ENCODE data around the gene CAMK2A. TPM values are rescaled to one million over a fixed set of nuclear protein-coding genes. Genes with fewer than 3 reads are reported as not detected.

CAMK2A gene
- total and polyA plus RNA-seq, 3 donors from 2014 or later, result 0.24 to 0.70 (median 0.25) TPM

DNA sequence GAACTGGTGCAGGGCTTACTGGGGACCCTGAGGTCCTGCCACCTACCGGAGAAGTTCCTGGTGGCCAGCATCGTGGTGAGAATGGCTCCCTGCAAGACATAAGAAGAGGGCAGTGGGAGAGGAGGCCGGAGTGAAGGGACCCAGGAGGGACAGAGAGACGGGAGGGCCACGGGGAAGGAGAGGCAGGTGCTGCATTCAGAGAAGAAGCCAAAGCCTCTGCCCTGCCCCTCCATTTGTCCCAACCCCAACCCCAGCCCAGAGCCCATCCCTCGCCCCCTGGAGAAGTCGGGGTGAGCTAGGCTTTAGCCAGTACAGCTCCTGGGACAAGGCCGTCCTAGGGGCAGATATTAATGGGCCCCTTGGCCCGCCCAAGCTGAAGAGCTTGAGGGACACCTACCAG is 41.8 kb downstream of the CAMK2A start:
- H3K4me1 ChIP-seq, result peaks cover 5% of the 10 kb centered on the region
- no peaks in the 10 kb centered on the region for H3K36me3 ChIP-seq (ENCODE audit: low read depth, missing control alignments)
- intact Hi-C loops (cut with DNase I; ENCODE audit: low total_unique reads), result no loop called here
- TF ChIP-seq, protein P1, sequence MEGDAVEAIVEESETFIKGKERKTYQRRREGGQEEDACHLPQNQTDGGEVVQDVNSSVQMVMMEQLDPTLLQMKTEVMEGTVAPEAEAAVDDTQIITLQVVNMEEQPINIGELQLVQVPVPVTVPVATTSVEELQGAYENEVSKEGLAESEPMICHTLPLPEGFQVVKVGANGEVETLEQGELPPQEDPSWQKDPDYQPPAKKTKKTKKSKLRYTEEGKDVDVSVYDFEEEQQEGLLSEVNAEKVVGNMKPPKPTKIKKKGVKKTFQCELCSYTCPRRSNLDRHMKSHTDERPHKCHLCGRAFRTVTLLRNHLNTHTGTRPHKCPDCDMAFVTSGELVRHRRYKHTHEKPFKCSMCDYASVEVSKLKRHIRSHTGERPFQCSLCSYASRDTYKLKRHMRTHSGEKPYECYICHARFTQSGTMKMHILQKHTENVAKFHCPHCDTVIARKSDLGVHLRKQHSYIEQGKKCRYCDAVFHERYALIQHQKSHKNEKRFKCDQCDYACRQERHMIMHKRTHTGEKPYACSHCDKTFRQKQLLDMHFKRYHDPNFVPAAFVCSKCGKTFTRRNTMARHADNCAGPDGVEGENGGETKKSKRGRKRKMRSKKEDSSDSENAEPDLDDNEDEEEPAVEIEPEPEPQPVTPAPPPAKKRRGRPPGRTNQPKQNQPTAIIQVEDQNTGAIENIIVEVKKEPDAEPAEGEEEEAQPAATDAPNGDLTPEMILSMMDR (IDR thresholded peaks at IDR 0.05), result no peak
- TF ChIP-seq POLR2A (IDR thresholded peaks at IDR 0.05), result no peak
- WGBS, 2 donors, result 93 to 95% methylated on average over 8 to 9 of the region's 9 CpGs
- H3K9me3 ChIP-seq, result no peaks in the 10 kb centered on the region
- H3K27me3 ChIP-seq, result no peaks in the 10 kb centered on the region
- H3K27ac ChIP-seq, result no peak overlapping the region
- no peak overlapping the region for H3K4me3 ChIP-seq
- no peak for DNase-seq

DNA sequence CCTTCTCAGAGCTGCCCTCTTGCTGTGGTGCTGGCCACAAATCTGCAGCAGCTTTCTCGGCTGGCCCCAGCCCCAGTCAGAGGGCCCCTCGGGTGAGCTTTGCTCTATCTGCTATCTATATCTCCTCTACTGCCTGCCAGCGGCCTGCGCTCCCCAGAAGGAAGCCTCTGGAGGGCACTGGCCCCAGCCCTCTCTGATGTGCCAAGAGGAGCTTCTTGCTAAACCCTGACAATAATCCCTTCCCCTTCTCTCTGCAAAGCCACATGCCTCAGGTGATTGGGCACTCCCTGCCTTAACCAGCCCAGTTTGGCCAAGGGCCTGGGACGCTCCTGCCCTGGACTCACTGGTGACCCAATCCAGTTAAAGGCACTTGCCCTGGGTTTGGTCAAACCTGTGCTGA is 42.7 kb downstream of the CAMK2A start:
- H3K36me3 ChIP-seq (ENCODE audit: low read depth, missing control alignments), result no peaks in the 10 kb centered on the region

DNA sequence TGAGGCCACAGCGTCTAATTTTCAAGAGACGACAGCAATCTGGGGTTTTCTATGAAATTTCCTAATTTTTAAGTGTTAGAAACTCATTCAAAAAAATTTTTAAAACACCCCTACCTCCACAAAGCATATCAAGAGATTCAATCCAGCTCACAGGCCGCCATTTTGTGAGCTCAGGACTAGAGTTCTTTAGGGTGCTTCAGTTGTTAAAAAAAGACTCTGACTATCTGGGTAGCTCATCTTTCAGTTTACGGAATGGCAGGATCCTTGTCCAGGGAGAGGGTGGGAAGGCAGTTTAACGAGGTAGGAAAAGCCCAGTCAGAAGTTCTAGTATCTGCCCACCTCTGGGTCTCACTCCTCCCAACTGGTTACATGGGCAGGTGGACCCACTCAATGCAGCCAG is 43.1 kb downstream of the CAMK2A start:
- H3K4me3 ChIP-seq, result no peak overlapping the region
- H3K27me3 ChIP-seq, result no peaks in the 10 kb centered on the region
- TF ChIP-seq, protein P1 (IDR thresholded peaks at IDR 0.05), result no peak
- whole genome bisulfite sequencing, 2 donors, result 92 to 98% methylated on average over 5 of the region's 5 CpGs
- intact Hi-C loops (cut with DNase I; ENCODE audit: low total_unique reads), result no loop called here
- H3K36me3 ChIP-seq (ENCODE audit: low read depth, missing control alignments), result no peaks in the 10 kb centered on the region
- H3K9me3 ChIP-seq, result no peaks in the 10 kb centered on the region
- H3K4me1 ChIP-seq, result peaks cover 5% of the 10 kb centered on the region
- no peak overlapping the region for H3K27ac ChIP-seq
- no peak for DNase-seq

More for the DNA sequence above, 42.7 kb downstream of the CAMK2A start:
- Histone ChIP-seq H3K27me3 (no peaks in the 10 kb centered on the region), H3K4me1 (peaks cover 5% of the 10 kb centered on the region), H3K9me3 (no peaks in the 10 kb centered on the region), H3K27ac (no peak overlapping the region), H3K4me3 (no peak overlapping the region)
- 78 to 83% methylated on average over 4 to 5 of the region's 5 CpGs for WGBS, 2 donors
- DNase-seq, result no peak
- TF ChIP-seq, protein P1 (IDR thresholded peaks at IDR 0.05), result no peak
- no peak for TF ChIP-seq POLR2A (IDR thresholded peaks at IDR 0.05)
- intact Hi-C loops (cut with DNase I; ENCODE audit: low total_unique reads), result no loop called here

DNA sequence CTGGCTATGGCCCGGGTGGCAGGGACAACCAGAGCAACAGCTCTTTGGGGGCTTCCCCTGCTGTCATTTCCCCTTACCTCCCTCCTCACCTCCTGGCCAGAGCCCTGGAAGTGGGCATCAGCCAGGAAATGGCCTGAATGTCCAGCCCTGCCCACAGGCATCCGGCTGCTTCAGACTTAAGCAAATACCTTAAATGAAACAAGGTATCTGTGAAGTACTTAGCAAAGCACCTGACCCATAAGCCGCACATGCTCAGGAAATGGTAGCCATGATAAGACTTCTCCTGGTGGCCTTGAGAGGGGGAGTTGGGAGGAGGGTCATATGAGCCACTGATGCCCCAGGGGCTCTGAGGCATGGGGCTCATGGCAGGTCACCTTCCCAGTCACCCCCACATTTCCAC is 43.8 kb downstream of the CAMK2A start:
- intact Hi-C loops (cut with DNase I; ENCODE audit: low total_unique reads), result no loop called here
- no peaks in the 10 kb centered on the region for H3K9me3 ChIP-seq

More for the DNA sequence above, 43.8 kb downstream of the CAMK2A start:
- Histone ChIP-seq H3K4me3 (no peak overlapping the region), H3K36me3 (ENCODE audit: low read depth, missing control alignments) (no peaks in the 10 kb centered on the region), H3K27me3 (no peaks in the 10 kb centered on the region), H3K4me1 (peaks cover 5% of the 10 kb centered on the region), H3K27ac (no peak overlapping the region)
- DNase-seq, result no peak
- WGBS, 2 donors, result 82 to 100% methylated on average over 2 to 3 of the region's 3 CpGs
- TF ChIP-seq, protein P1 (IDR thresholded peaks at IDR 0.05), result no peak
- no peak for TF ChIP-seq POLR2A (IDR thresholded peaks at IDR 0.05)

Measured in testis (tissue), 3 donors.